GM18907 (cell line): ENCODE data around the gene MAML3.
"Not testable (repeated sequence)": the region's sequence is repeated elsewhere in the genome, so short reads cannot be mapped to it uniquely, and the experiment has no call there.

ENCODE experiments used
- ATAC-seq: cut with Tn5 transposase; IDR thresholded peaks from one replicate; pipeline ENCODE4 v1.9.1; 2021; ENCODE audit warnings: mild to moderate bottlenecking, moderate library complexity; ENCODE audit not compliant: unreplicated experiment

The MAML3 gene

DNA sequence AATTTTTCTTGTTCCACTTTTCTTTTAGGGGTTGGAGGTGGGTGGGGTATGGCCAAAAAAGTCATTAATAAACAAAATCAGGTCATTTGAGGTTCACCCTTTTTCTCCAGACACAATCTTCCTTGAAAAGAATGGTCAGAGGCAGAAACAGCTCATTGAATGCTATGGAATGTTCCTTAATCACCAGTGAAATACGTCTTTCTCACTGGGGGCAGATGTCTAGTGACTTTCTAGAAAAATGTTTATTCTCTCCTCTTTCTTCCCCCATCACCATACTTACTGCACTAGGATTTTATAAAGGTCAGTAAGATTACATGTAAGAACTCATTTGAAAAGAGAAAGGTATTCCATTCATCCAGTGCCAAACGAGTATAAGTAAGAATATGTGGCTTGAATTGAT is 443.9 kb downstream of the MAML3 start:
- ATAC-seq: no peak

- no peak for ATAC-seq
Measured at GRCh38 chr4:139709660-139710059, 444.3 kb downstream of the MAML3 start.

DNA sequence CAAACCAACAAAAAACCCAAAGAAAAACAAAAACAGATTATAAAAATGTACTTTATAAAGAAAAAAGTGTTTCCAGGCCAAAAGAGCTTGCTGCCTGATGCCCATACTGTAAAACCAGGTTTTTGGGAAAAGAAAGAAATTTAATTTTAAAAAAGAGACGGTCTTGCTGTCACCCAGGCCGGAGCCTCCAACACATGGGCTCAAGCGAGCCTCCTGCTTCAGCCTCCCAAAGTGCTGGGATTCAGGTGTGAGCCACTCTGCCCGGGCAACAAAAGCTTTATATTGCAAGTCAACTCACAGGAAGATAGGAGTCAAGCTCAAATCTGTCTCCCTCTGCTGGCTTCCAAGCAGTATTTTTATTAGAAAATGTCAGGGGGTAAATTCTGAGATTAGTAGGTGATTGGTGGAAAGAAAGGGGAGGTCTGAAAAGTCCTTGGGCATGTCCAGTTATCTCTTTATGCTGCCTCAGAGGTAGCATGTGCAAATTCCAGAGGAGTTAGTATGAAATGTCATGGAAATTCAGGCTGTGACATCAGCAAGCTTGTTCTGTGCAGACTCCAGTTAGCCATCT is 449.0 kb downstream of the MAML3 start:
- no peak for ATAC-seq

DNA sequence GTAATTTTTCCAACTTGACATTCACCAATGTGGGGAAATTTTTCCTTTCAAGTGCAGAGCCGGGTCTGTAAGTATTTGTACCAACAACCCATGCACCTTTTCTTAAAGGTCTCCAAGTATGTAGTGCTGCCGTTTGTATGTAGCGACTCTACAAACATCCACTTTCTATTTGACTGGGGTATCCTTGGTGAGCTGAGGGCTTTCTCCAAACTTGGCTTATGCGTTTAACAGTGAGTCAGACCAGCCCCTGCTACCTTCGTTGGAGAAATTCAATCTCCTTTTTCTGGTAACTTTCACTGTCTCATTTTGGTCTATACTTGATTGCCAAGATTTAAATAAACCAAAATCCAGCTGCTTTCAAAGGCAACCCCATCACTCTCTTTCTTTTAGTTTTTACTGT is 453.4 kb downstream of the MAML3 start:
- ATAC-seq: no peak

DNA sequence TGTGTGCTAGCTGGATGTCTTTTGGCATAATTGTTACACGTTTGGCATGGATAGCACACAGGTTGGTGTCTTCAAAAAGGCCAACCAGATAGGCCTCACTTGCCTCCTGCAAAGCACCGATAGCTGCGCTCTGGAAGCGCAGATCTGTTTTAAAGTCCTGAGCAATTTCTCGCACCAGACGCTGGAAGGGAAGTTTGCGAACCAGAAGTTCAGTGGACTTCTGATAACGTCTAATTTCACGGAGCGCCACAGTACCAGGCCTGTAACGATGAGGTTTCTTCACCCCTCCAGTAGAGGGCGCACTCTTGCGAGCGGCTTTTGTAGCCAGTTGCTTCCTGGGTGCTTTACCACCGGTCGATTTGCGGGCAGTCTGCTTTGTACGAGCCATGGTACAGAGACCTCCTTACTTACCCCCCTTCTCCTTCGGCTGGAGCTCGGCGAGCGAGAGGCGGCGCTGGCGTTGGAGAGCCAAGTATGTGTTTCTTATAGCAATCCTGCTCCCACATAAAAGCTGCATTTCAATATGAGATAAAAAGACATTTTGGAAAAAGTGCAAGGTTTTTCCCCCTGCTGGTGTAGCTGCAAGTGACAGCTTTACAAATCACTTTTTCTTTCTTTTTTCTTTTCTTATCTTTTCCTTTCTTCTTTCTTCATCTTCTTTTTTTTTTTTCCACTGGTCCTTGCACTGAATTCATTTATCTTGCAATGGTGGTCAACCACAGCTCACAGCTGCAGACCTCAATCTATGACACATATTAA is 455.6 kb downstream of the MAML3 start:
- ATAC-seq: not testable (repeated sequence)

- no peak for ATAC-seq
Measured at GRCh38 chr4:139696491-139696890, 457.5 kb downstream of the MAML3 start.

DNA sequence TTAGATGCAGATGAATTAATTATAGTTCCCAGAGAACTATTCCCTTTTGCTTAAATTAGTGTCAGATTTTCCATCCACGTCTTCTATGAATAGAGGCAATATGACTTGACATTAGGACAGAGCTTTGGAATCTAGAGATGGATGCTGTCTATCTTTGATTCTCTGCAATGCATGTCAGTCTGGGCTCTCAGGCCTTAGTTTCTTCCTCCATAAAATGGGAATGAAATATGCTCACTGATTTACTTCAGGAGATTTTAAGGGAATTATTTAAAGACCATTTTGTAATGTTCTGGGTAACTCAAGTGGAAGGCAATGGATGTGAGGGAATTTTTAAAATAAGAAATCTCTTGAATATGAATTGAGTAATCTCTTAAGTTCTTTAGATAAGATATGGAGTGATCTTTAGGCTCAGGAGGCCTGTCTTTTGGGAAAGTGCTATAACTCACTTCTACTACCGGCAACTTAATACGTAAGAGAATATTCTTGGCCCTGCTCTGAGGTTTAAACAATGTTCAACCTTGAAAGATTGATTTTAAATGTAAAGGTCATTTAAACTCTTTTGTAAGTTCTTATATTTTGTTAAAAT is 459.4 kb downstream of the MAML3 start:
- ATAC-seq: no peak

DNA sequence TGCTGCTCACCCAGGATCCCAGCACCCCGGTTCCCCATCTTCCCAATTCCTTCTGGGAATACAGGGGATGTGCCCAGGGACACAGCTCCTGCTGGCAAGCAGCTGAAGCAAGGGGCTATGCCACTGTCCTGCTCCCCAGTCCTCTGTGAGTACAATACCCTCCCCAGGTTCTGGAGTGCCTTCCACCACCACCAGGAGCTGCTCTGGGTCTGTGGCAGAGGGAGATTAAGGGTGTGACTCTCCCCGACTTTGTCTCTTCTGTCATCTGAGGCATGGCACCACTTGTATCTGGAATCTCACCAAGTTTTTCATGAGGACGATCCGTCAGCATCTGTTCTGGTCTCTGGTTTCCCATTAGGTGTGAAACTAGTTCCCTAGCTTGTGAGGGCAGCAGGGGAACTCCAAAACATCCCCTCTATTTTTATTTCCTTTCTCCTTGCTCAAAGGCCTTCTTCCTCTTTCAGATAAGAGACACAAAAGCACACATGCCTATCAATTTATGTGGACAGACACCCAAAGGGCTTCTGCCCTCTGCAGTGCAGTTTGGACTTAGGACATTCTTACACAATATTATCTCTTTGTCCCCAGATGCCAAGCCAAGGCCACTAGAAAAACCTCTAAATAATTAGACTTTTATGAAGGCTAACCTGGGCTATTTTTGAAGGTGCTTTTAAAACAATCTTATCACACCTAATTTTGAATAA is 461.5 kb downstream of the MAML3 start:
- ATAC-seq: no peak

GRCh38 chr4:139690419-139690818 is 463.6 kb downstream of the MAML3 start:
- ATAC-seq: no peak

DNA sequence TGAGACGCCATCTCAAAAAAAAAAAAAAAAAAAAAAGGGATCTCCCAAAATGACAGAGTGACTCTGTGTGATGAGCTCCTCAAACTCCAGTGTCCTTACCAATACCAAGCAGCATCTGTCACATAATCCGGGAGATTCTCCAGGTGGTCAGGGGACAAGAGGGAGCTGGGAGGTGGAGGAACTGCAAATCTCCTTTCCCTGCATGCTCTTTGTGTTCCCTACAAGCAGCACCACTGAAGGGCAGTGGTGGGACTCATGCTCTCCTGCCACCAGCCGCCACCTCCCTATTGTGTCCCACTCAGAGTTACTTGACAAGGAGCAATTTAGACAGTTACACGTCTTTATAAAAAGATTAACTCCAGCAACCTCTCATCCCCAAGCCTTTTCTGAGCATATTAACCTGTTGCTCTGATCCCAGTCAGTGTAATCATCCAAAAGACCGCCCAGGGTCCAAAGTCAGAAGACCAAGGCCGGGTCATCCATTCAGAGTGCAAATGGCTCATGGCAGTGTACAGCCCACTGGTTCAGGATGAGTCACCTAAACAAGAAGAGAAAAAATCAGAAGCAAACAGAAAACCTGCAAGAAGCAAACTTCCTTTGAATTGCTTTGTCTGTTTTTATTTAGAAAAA is 464.8 kb downstream of the MAML3 start:
- ATAC-seq: no peak

DNA sequence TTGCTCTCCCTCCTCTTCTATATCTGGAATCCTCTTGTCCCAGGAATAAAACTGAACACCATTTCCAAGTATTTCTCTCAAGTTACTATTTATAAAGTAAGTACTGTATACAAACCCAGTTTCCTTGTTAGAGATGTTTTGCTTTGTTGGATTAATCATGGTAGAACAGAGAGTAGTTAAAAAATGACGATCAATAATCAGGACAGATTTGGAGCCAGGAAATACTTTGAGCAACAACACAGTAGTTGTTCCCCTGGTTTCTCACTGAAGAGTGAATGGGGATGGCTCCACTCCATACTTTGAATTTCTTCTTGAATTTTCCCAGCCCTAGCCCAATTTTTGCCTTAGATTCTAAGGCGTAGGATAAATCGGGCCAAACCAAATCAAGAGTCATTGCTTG is 467.0 kb downstream of the MAML3 start:
- no peak for ATAC-seq

GRCh38 chr4:139686130-139686529 is 467.9 kb downstream of the MAML3 start:
- no peak for ATAC-seq

GRCh38 chr4:139685180-139685579 is 468.8 kb downstream of the MAML3 start:
- ATAC-seq: no peak

- no peak for ATAC-seq
Measured at GRCh38 chr4:139684351-139684750, 469.6 kb downstream of the MAML3 start.

DNA sequence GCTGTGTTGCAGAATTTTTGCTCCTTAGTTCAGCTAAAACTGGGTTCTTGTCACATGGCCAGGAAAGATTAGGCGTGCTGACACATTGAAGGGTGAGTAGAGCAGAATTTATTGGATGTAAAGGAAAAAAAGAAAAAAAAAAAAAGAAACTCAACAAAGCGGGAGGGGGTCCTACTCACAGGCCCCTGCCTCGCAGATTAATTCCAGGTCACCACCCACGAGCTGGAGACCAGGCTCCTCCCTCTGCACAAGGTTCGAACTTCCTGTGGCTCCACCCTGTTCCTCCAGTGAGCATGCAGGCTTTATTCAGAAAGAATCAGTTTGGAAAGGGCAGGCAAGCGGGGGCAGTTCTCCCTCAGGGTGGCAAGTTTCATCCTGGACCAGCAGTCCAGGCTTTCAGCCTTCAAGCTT is 471.2 kb downstream of the MAML3 start:
- ATAC-seq: no peak

GRCh38 chr4:139682309-139682708 is 471.7 kb downstream of the MAML3 start:
- no peak for ATAC-seq

GRCh38 chr4:139676913-139677585 is 476.9 kb downstream of the MAML3 start:
- no peak for ATAC-seq

- ATAC-seq: no peak
Measured at GRCh38 chr4:139676365-139676764, 477.6 kb downstream of the MAML3 start.

- no peak for ATAC-seq
Measured at GRCh38 chr4:139675651-139676050, 478.3 kb downstream of the MAML3 start.

GRCh38 chr4:139674875-139675550 is 479.0 kb downstream of the MAML3 start:
- no peak for ATAC-seq
